ENCODE measurements around the gene SRP68.

Gene SRP68

DNA sequence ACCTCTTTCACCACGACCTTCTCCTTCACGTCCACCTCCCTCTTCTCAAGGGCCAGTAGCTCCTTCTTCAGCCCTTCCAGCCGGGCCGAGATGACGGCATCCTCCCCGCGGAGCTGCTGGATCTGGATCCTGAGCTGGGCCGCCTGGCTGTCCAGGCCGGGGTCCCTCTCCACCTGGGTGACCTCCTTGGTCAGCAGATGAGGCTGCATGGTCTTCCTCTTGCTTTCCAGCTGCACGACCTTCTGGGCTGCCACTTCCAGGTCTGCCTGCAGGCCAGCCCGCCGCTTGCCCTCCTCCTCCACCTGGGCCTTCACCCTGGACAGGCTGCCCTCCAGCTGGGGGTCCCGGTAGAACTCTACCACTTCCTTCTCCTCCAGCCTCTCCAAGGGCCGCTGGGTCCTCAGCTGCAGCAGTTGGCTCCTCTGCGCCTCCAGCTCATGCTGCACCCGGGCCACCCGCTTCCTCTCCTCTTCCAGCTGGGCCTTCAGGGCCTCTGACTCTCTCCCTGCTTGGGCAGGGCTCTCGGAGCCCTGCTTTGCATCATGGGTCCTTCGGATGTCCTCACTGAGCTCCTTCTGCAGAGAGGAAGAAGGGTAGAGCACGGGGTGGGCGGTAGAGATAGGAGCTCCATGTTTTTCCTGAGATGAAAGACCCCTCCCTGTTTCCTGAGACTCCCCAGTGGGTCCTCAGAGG is 62.2 kb downstream of the SRP68 start:
- H3K27me3 Mint-ChIP-seq (ENCODE audit: low read depth) = peaks cover 5% of the 10 kb centered on the region
- H3K36me3 Mint-ChIP-seq (ENCODE audit: low read depth) = peaks cover 8% of the 10 kb centered on the region
- no peak for TF ChIP-seq CTCF (IDR thresholded peaks at IDR 0.05; ENCODE audit: unreplicated experiment in 3 of 3)
- no peak overlapping the region for H3K27ac Mint-ChIP-seq
- peaks cover 17% of the 10 kb centered on the region for H3K4me1 Mint-ChIP-seq
- no peaks in the 10 kb centered on the region for H3K9me3 Mint-ChIP-seq
- H3K4me3 Mint-ChIP-seq = no peak overlapping the region

- H3K9me3 Mint-ChIP-seq = no peaks in the 10 kb centered on the region
- no peak overlapping the region for H3K4me3 Mint-ChIP-seq
- H3K36me3 Mint-ChIP-seq (ENCODE audit: low read depth) = peaks cover 9% of the 10 kb centered on the region
- no peak for TF ChIP-seq CTCF (IDR thresholded peaks at IDR 0.05; ENCODE audit: unreplicated experiment in 3 of 3)
- no peak overlapping the region for H3K27ac Mint-ChIP-seq
- H3K27me3 Mint-ChIP-seq (ENCODE audit: low read depth) = peaks cover 5% of the 10 kb centered on the region
- peaks cover 19% of the 10 kb centered on the region for H3K4me1 Mint-ChIP-seq
Measured at GRCh38 chr17:76009447-76009846, 62.9 kb downstream of the SRP68 start.

- Mint-ChIP-seq H3K27ac (no peak overlapping the region), H3K27me3 (ENCODE audit: low read depth) (no peaks in the 10 kb centered on the region), H3K4me3 (no peak overlapping the region), H3K4me1 (peaks cover 15% of the 10 kb centered on the region), H3K36me3 (ENCODE audit: low read depth) (peaks cover 9% of the 10 kb centered on the region), H3K9me3 (no peaks in the 10 kb centered on the region)
- no peak for TF ChIP-seq CTCF (IDR thresholded peaks at IDR 0.05; ENCODE audit: unreplicated experiment in 3 of 3)
Measured at GRCh38 chr17:76008630-76009425, 63.5 kb downstream of the SRP68 start.

DNA sequence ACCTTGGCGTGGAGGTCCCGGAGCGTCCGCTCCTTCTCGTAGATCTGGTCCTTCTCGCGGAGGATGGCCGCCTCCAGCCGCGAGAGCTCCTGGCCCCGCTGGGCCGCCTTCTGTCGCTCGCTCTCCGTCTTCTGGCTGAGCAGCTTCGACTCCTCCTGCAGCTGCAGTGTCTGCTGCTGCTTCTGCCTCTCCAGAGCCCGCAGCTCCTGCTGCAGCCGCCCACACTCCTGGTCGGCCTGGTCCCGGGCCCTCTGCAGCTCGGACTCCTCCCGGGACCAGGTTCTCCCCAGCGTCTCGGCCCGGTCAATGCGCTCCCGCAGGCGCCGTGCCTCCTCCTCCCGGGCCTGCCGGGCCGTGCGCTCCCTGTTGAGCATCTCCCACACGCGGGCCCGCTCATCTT is 64.1 kb downstream of the SRP68 start:
- H3K27me3 Mint-ChIP-seq (ENCODE audit: low read depth) = no peaks in the 10 kb centered on the region
- TF ChIP-seq CTCF (IDR thresholded peaks at IDR 0.05; ENCODE audit: unreplicated experiment in 3 of 3) = no peak
- peaks cover 13% of the 10 kb centered on the region for H3K36me3 Mint-ChIP-seq (ENCODE audit: low read depth)
- H3K27ac Mint-ChIP-seq = no peak overlapping the region
- peaks cover 10% of the 10 kb centered on the region for H3K4me1 Mint-ChIP-seq
- no peak overlapping the region for H3K4me3 Mint-ChIP-seq
- H3K9me3 Mint-ChIP-seq = no peaks in the 10 kb centered on the region

GRCh38 chr17:76007850-76008165 is 64.5 kb downstream of the SRP68 start:
- H3K27me3 Mint-ChIP-seq (ENCODE audit: low read depth) = no peaks in the 10 kb centered on the region
- peaks cover 10% of the 10 kb centered on the region for H3K4me1 Mint-ChIP-seq
- no peaks in the 10 kb centered on the region for H3K9me3 Mint-ChIP-seq
- no peak overlapping the region for H3K4me3 Mint-ChIP-seq
- H3K36me3 Mint-ChIP-seq (ENCODE audit: low read depth) = peaks cover 14% of the 10 kb centered on the region
- H3K27ac Mint-ChIP-seq = no peak overlapping the region
- TF ChIP-seq CTCF (IDR thresholded peaks at IDR 0.05; ENCODE audit: unreplicated experiment in 3 of 3) = no peak

All from nephron (organoid).